CMK (cell line): ENCODE data around the gene NRXN3.

Source experiments
- DNase-seq: peaks from one replicate; pipeline ENCODE4 v3.0.0-alpha.2; 2010; ENCODE audit warnings: low read depth

NRXN3 gene

GRCh38 chr14:78581229-78581628 lies 411.1 kb downstream of the NRXN3 start:
- DNase-seq, result no peak

- DNase-seq, result no peak
Measured at GRCh38 chr14:78586681-78587080, 416.5 kb downstream of the NRXN3 start.

GRCh38 chr14:78588906-78589305 lies 418.7 kb downstream of the NRXN3 start:
- DNase-seq, result no peak

- no peak for DNase-seq
Measured at GRCh38 chr14:78592616-78593219, 422.5 kb downstream of the NRXN3 start.

GRCh38 chr14:78593949-78594348 lies 423.8 kb downstream of the NRXN3 start:
- DNase-seq, result no peak

- DNase-seq, result no peak
Measured at GRCh38 chr14:78595797-78596196, 425.6 kb downstream of the NRXN3 start.

GRCh38 chr14:78598046-78598920 lies 428.1 kb downstream of the NRXN3 start:
- DNase-seq, result peak; percentile 8

- DNase-seq, result no peak
Measured at GRCh38 chr14:78605025-78605762, 435.0 kb downstream of the NRXN3 start.

GRCh38 chr14:78605897-78606500 lies 435.8 kb downstream of the NRXN3 start:
- no peak for DNase-seq

- DNase-seq, result no peak
Measured at GRCh38 chr14:78608998-78609787, 439.0 kb downstream of the NRXN3 start.

GRCh38 chr14:78610994-78611393 lies 440.8 kb downstream of the NRXN3 start:
- no peak for DNase-seq

GRCh38 chr14:78611796-78612571 lies 441.8 kb downstream of the NRXN3 start:
- DNase-seq, result no peak

GRCh38 chr14:78612666-78613065 lies 442.5 kb downstream of the NRXN3 start:
- no peak for DNase-seq

GRCh38 chr14:78614593-78614992 lies 444.4 kb downstream of the NRXN3 start:
- DNase-seq, result no peak

GRCh38 chr14:78617735-78618134 lies 447.6 kb downstream of the NRXN3 start:
- DNase-seq, result no peak

- DNase-seq, result no peak
Measured at GRCh38 chr14:78618368-78618767, 448.2 kb downstream of the NRXN3 start.

- DNase-seq, result no peak
Measured at GRCh38 chr14:78627114-78627513, 456.9 kb downstream of the NRXN3 start.

- DNase-seq, result no peak
Measured at GRCh38 chr14:78631551-78631950, 461.4 kb downstream of the NRXN3 start.

- DNase-seq, result no peak
Measured at GRCh38 chr14:78633752-78634151, 463.6 kb downstream of the NRXN3 start.

GRCh38 chr14:78637489-78637888 lies 467.3 kb downstream of the NRXN3 start:
- no peak for DNase-seq
